GM12878 (cell line): ENCODE results near the gene GSG1. TPM values are rescaled to one million over a fixed set of nuclear protein-coding genes. Genes with fewer than 3 reads are reported as not detected.

Experiments
- ATAC-seq: fragments of 200-7000 bp; cut with Tn5 transposase; 3 replicates; pipeline ENCODE4 v1.9.1; 2020; ENCODE audit warnings: mild to moderate bottlenecking, moderate library complexity
- BruUV-seq: library from RNA; stranded (reverse); fragments of 400-500 nt; replicated peaks from 2 replicates; lab custom pipeline; 2021; lab: Mats Ljungman, UMichigan
- CTCF ChIA-PET: fragments of 300-600 bp; sonication (Branson Sonifier 250); formaldehyde crosslinking; extraction: SDS; loops from one replicate; lab custom pipeline; 2021; ENCODE audit warnings: inconsistent platforms; lab: Yijun Ruan, JAX
- POLR2A ChIA-PET: fragments of 350-600 bp; formaldehyde crosslinking; extraction: SDS; loops from one replicate; lab custom pipeline; 2021; ENCODE audit warnings: inconsistent platforms; lab: Charles Lee
- RAD21 ChIA-PET: fragments of 300-600 bp; sonication (Branson Sonifier 250); formaldehyde crosslinking; loops from one replicate; lab custom pipeline; 2023; ENCODE audit warnings: antibody characterized with exemption; ENCODE audit not compliant: unreplicated experiment; lab: Charles Lee
- SMC1A ChIA-PET: fragments of 300-600 bp; sonication (Branson Sonifier 250); formaldehyde crosslinking; loops from one replicate; lab custom pipeline; 2023; ENCODE audit not compliant: unreplicated experiment, uncharacterized antibody; lab: Charles Lee
- DNase-seq: peaks from one replicate; pipeline ENCODE4 v3.0.0-alpha.2; 2011; ENCODE audit warnings: low read depth, low spot score
- FAIRE-seq: peaks from 3 replicates; lab custom pipeline; 2011; peaks lifted over from hg19 to GRCh38; lab: Jason Lieb, UNC
- H2AFZ ChIP-seq: 2 replicates; pipeline ENCODE4 v1.6.0; 2011; ENCODE audit warnings: low read depth, low read length, control low read depth; ENCODE audit not compliant: control insufficient read depth
- H3K27ac ChIP-seq: 2 replicates; pipeline ENCODE4 v1.5.1; 2011; ENCODE audit warnings: control low read depth; ENCODE audit not compliant: control insufficient read depth, insufficient read depth
- H3K27me3 ChIP-seq, 2 experiments: replicated peaks in 1 of 2; 2 replicates each; pipeline versions ENCODE4 v1.6.0 to v1.6.1; 2011; ENCODE audit warnings: low read length in 1 of 2; ENCODE audit not compliant: control insufficient read depth in 2 of 2, insufficient read depth in 2 of 2
- H3K36me3 ChIP-seq, 2 experiments: 2 replicates each; pipeline ENCODE4 v1.5.1; 2011; ENCODE audit warnings: low read length in 1 of 2; ENCODE audit not compliant: control insufficient read depth in 2 of 2, insufficient read depth in 2 of 2
- H3K4me1 ChIP-seq: 2 replicates; pipeline ENCODE4 v1.6.1; 2011; ENCODE audit warnings: mild to moderate bottlenecking, low read length, moderate library complexity, mixed read lengths; ENCODE audit not compliant: control insufficient read depth, insufficient read depth
- H3K4me2 ChIP-seq: 2 replicates; pipeline ENCODE4 v1.6.0; 2011; ENCODE audit warnings: control low read depth; ENCODE audit not compliant: control insufficient read depth, insufficient read depth
- H3K4me3 ChIP-seq: fragments of 200-600 bp; sonication (generic); 2 replicates; pipeline ENCODE4 v1.5.1; 2016
- H3K79me2 ChIP-seq: 2 replicates; pipeline ENCODE4 v1.6.0; 2011; ENCODE audit warnings: low read length; ENCODE audit not compliant: control insufficient read depth, insufficient read depth
- H3K9ac ChIP-seq: 2 replicates; pipeline ENCODE4 v1.8.0; 2011; ENCODE audit warnings: low read length, control low read depth, mixed read lengths; ENCODE audit not compliant: control insufficient read depth, insufficient read depth
- H3K9me3 ChIP-seq: replicated peaks from 3 replicates; pipeline ENCODE4 v1.5.1; 2011; ENCODE audit warnings: mild to moderate bottlenecking, low read length; ENCODE audit not compliant: control insufficient read depth, insufficient read depth
- H4K20me1 ChIP-seq: 2 replicates; pipeline ENCODE4 v1.6.0; 2011; ENCODE audit not compliant: control insufficient read depth, insufficient read depth
- ATF2 ChIP-seq: IDR thresholded peaks from 2 replicates; pipeline ENCODE4 v1.6.1; 2012; ENCODE audit warnings: low read length, inconsistent platforms
- BHLHE40 ChIP-seq, 2 experiments: fragments of 450-650 bp in 1 of 2; IDR thresholded peaks; 2 replicates each; pipeline ENCODE4 v1.6.1; 2011 to 2017; ENCODE audit warnings: low read depth in 2 of 2, borderline replicate concordance in 1 of 2, improper control_type of control experiment in 1 of 2, low read length in 1 of 2, mild to moderate bottlenecking in 1 of 2
- BMI1 ChIP-seq: fragments of 450-650 bp; IDR thresholded peaks from 2 replicates; pipeline ENCODE4 v1.6.1; 2016; ENCODE audit warnings: mild to moderate bottlenecking, moderate library complexity, borderline replicate concordance
- E4F1 ChIP-seq: fragments of 450-650 bp; IDR thresholded peaks from 2 replicates; pipeline ENCODE4 v1.6.1; 2018; ENCODE audit warnings: borderline replicate concordance, mild to moderate bottlenecking; ENCODE audit not compliant: partially characterized antibody
- EGR1 ChIP-seq, 2 experiments: IDR thresholded peaks; 1 replicate in 1 of 2; 2 replicates in 1 of 2; pipeline ENCODE4 v1.6.1; 2011 to 2012; ENCODE audit warnings: low read depth in 2 of 2, low read length in 2 of 2, borderline replicate concordance in 1 of 2, mild to moderate bottlenecking in 1 of 2, moderate library complexity in 1 of 2
- KDM1A ChIP-seq: fragments of 200-600 bp; sonication (generic); IDR thresholded peaks from 2 replicates; pipeline ENCODE4 v1.6.1; 2016; ENCODE audit warnings: borderline replicate concordance
- NRF1 ChIP-seq: conservative IDR thresholded peaks from 2 replicates; pipeline ENCODE4 v1.6.1; 2011; ENCODE audit warnings: mild to moderate bottlenecking, low read depth, low read length, improper control_type of control experiment
- POU2F2 ChIP-seq: IDR thresholded peaks from 3 replicates; pipeline ENCODE4 v1.6.1; 2011; ENCODE audit warnings: low read depth, mild to moderate bottlenecking, low read length, borderline replicate concordance
- RAD21 ChIP-seq: IDR thresholded peaks from 2 replicates; pipeline ENCODE4 v1.6.1; 2011; ENCODE audit warnings: mild to moderate bottlenecking, low read depth, low read length, moderate library complexity; ENCODE audit not compliant: insufficient read depth
- RFX5 ChIP-seq: IDR thresholded peaks from 2 replicates; pipeline ENCODE4 v1.6.1; 2011; ENCODE audit warnings: low read depth, low read length, improper control_type of control experiment
- SPI1 ChIP-seq: IDR thresholded peaks from 2 replicates; pipeline ENCODE4 v1.6.1; 2011; ENCODE audit warnings: low read depth, mild to moderate bottlenecking, low read length, moderate library complexity, borderline replicate concordance; ENCODE audit not compliant: insufficient read depth
- SRF ChIP-seq, 2 experiments: IDR thresholded peaks; 2 replicates each; pipeline ENCODE4 v1.6.1; 2011; ENCODE audit warnings: low read depth in 2 of 2, low read length in 2 of 2, mild to moderate bottlenecking in 1 of 2, moderate library complexity in 1 of 2
- ZBED1 ChIP-seq: IDR thresholded peaks from 2 replicates; pipeline ENCODE4 v1.6.1; 2016; ENCODE audit warnings: borderline replicate concordance
- ZZZ3 ChIP-seq: IDR thresholded peaks from 2 replicates; pipeline ENCODE4 v1.6.1; 2011; ENCODE audit warnings: low read depth; ENCODE audit not compliant: control insufficient read depth, insufficient read length
- WGBS: methylation state at CpG from one replicate; pipeline ENCODE4 v1.1.6; 2016; ENCODE audit warnings: low lambda C conversion rate; ENCODE audit not compliant: insufficient replicate concordance, insufficient coverage; ENCODE audit errors: missing lambda C conversion rate; 5-methylcytosine and 5-hydroxymethylcytosine counted together
- in situ Hi-C: fragments of 300-500 bp; cut with MboI; formaldehyde crosslinking; loops from 9 replicates; pipeline ENCODE4 v1.14.3; 2018; ENCODE audit warnings: mixed read lengths
- intact Hi-C: fragments of 100-400 bp; cut with micrococcal nuclease; formaldehyde crosslinking; loops from one replicate; pipeline ENCODE4 v1.14.2; 2022; ENCODE audit not compliant: unreplicated experiment
- polyA plus RNA-seq, 11 experiments: library from polyadenylated mRNA; depleted of rRNA in 4 of 11; unstranded in 6 of 11; stranded (reverse) in 5 of 11; fragments of >200 nt; fragmentation: Nextera tagmentation in 4 of 11; fragmentation: Illumina TruSeq in 1 of 11; extraction: Ambion mirVana in 4 of 11; extraction: Trizol in 1 of 11; gene quantifications; 1 replicate in 1 of 11; 2 replicates in 10 of 11; pipeline versions ENCODE4 v1.2.1 to v1.2.3, GENCODE V29; 2011 to 2016; ENCODE audit warnings: inconsistent platforms in 2 of 11, missing spikeins in 2 of 11, low read depth in 1 of 11
- total RNA-seq, 4 experiments: library from RNA; depleted of rRNA in 3 of 4; stranded (reverse); fragments of >200 nt in 3 of 4; fragmentation: Illumina TruSeq in 1 of 4; extraction: Trizol in 1 of 4; gene quantifications; 2 replicates each; pipeline versions ENCODE4 v1.2.1 to v1.2.3, GENCODE V29; 2013 to 2021

GSG1 gene
- total and polyA plus RNA-seq, 10 of the 15 experiments (the other 5 are each of a cell fraction or from before 2014, with no cell fraction given): not detected

- H3K27ac ChIP-seq: no peak overlapping the region
- H3K4me1 ChIP-seq: no peaks in the 10 kb centered on the region
- no peaks in the 10 kb centered on the region for H4K20me1 ChIP-seq
- BruUV-seq: no TSS peak
- ChIA-PET CTCF (no interaction called here), RAD21 (no interaction called here), POLR2A (no interaction called here), SMC1A (no interaction called here)
- WGBS: 62% methylated on average over 1 of the region's 1 CpG
- TF ChIP-seq RAD21: no peak
- no peaks in the 10 kb centered on the region for H3K9me3 ChIP-seq
- no peak overlapping the region for H3K4me3 ChIP-seq
- H3K79me2 ChIP-seq: no peaks in the 10 kb centered on the region
- FAIRE-seq (no peak), ATAC-seq (no peak), DNase-seq (no peak)
- intact Hi-C loops (no loop called here), in situ Hi-C loops (no loop called here)
- no peak overlapping the region for H3K9ac ChIP-seq
- H3K27me3 ChIP-seq: 0 out of 4 replicates have a peak, but pooled peaks cover 0 to 3% of the 10 kb centered on the region in 2 experiments
- no peaks in the 10 kb centered on the region for H3K36me3 ChIP-seq
- no peak overlapping the region for H2AFZ ChIP-seq
- H3K4me2 ChIP-seq: no peak overlapping the region
Observed at GRCh38 chr12:13067322-13067721, 36.1 kb downstream of the GSG1 start.

- Histone ChIP-seq H3K4me1 (no peaks in the 10 kb centered on the region), H3K36me3 (no peaks in the 10 kb centered on the region), H3K27ac (no peak overlapping the region), H3K4me3 (no peak overlapping the region), H3K27me3 (0 out of 4 replicates have a peak, but pooled peaks cover 0 to 3% of the 10 kb centered on the region in 2 experiments), H3K9me3 (no peaks in the 10 kb centered on the region), H2AFZ (no peak overlapping the region), H3K9ac (no peak overlapping the region), H3K4me2 (no peak overlapping the region), H4K20me1 (no peaks in the 10 kb centered on the region), H3K79me2 (no peaks in the 10 kb centered on the region)
- DNase-seq (no peak), ATAC-seq (no peak), FAIRE-seq (no peak)
- in situ Hi-C loops (no loop called here), intact Hi-C loops (no loop called here)
- BruUV-seq: no TSS peak
- CTCF ChIA-PET: interaction anchor here (1.5 to 2.5 kb wide), 2 partner anchors 8 to 146 kb away, joined by 3 to 6 read pairs; no protein-coding TSS in a partner anchor
- POLR2A ChIA-PET: no interaction called here
- SMC1A ChIA-PET: interaction anchor here (1.2 kb wide), 1 partner anchor 22 kb away, joined by 3 read pairs; no protein-coding TSS in a partner anchor
- RAD21 ChIA-PET: no interaction called here
- 43% methylated on average over 7 of the region's 7 CpGs for WGBS
- TF ChIP-seq BMI1 (no peak), EGR1 (IDR thresholded peaks at IDR 0.05; ENCODE audit: borderline replicate concordance in 1 of 2, low read depth in 2 of 2, low read length in 2 of 2) (no peak), BHLHE40 (IDR thresholded peaks at IDR 0.05; ENCODE audit: borderline replicate concordance in 1 of 2, low read depth in 2 of 2, low read length in 1 of 2) (no peak), ATF2 (no peak), KDM1A (no peak), RFX5 (no peak), SPI1 (no peak), ZBED1 (no peak), SRF (IDR thresholded peaks at IDR 0.05; ENCODE audit: low read depth in 2 of 2, low read length in 2 of 2) (no peak), POU2F2 (no peak), NRF1 (no peak), E4F1 (no peak), ZZZ3 (no peak)
Observed at GRCh38 chr12:13066459-13066858, 37.0 kb downstream of the GSG1 start.
